MM.1S (cell line): Measurements from ENCODE around the gene ZNF786.

Source experiments
- DNase-seq: peaks from one replicate; pipeline ENCODE4 v3.0.0-alpha.2; 2015
- H2AFZ ChIP-seq: fragments of 300-600 bp; sonication (generic); 2 replicates; pipeline ENCODE4 v1.6.0; 2016; ENCODE audit warnings: antibody characterized with exemption, low read length
- H3F3A ChIP-seq: fragments of 300-600 bp; sonication (generic); 2 replicates; pipeline ENCODE4 v1.6.1; 2016; ENCODE audit warnings: mild to moderate bottlenecking, antibody characterized with exemption, low read length, moderate library complexity, mixed read lengths; ENCODE audit not compliant: insufficient read depth
- H3K27ac ChIP-seq: fragments of 300-600 bp; sonication (generic); 2 replicates; pipeline ENCODE4 v1.5.1; 2016; ENCODE audit warnings: mild to moderate bottlenecking, low read length
- H3K27me3 ChIP-seq: fragments of 300-600 bp; sonication (generic); replicated peaks from 2 replicates; pipeline ENCODE4 v1.6.0; 2016; ENCODE audit warnings: low read length; ENCODE audit not compliant: insufficient read depth
- H3K36me3 ChIP-seq: fragments of 300-600 bp; sonication (generic); replicated peaks from 2 replicates; pipeline ENCODE4 v1.6.1; 2016; ENCODE audit warnings: mild to moderate bottlenecking, low read length, mixed read lengths; ENCODE audit not compliant: insufficient read depth
- H3K4me1 ChIP-seq: fragments of 300-600 bp; sonication (generic); 2 replicates; pipeline ENCODE4 v1.6.1; 2016; ENCODE audit warnings: low read length, mixed read lengths
- H3K4me2 ChIP-seq: fragments of 300-600 bp; sonication (generic); 2 replicates; pipeline ENCODE4 v1.6.0; 2016; ENCODE audit warnings: low read depth, low read length
- H3K4me3 ChIP-seq: fragments of 300-600 bp; sonication (generic); 2 replicates; pipeline ENCODE4 v1.5.1; 2016; ENCODE audit warnings: low read length, mixed read lengths
- H3K79me2 ChIP-seq: fragments of 300-600 bp; sonication (generic); 2 replicates; pipeline ENCODE4 v1.6.1; 2016; ENCODE audit warnings: mixed run types, low read length, mixed read lengths
- H3K9ac ChIP-seq: fragments of 300-600 bp; sonication (generic); 2 replicates; pipeline ENCODE4 v1.6.1; 2016; ENCODE audit warnings: low read length, mixed read lengths
- H3K9me2 ChIP-seq: fragments of 300-600 bp; sonication (generic); replicated peaks from 2 replicates; pipeline ENCODE4 v1.6.1; 2016; ENCODE audit warnings: mild to moderate bottlenecking, low read length, mixed read lengths; ENCODE audit not compliant: insufficient read depth
- H3K9me3 ChIP-seq: fragments of 300-600 bp; sonication (generic); replicated peaks from 2 replicates; pipeline ENCODE4 v1.6.1; 2016; ENCODE audit warnings: mild to moderate bottlenecking, low read length, mixed read lengths; ENCODE audit not compliant: insufficient read depth
- H4K20me1 ChIP-seq: fragments of 300-600 bp; sonication (generic); 2 replicates; pipeline ENCODE4 v1.6.1; 2016; ENCODE audit warnings: mild to moderate bottlenecking, low read length, moderate library complexity, mixed read lengths; ENCODE audit not compliant: insufficient read depth
- CTCF ChIP-seq: fragments of 300-600 bp; sonication (generic); IDR thresholded peaks from 2 replicates; pipeline ENCODE4 v1.5.1; 2016; ENCODE audit warnings: antibody characterized with exemption, low read length, mixed read lengths
- EZH2 ChIP-seq: fragments of 300-600 bp; sonication (generic); optimal IDR thresholded peaks from 2 replicates; pipeline ENCODE3; 2017; ENCODE audit warnings: low read depth, mild to moderate bottlenecking, antibody characterized with exemption, low read length, mixed read lengths
- EZH2phosphoT487 ChIP-seq: fragments of 300-600 bp; sonication (generic); IDR thresholded peaks from 2 replicates; pipeline ENCODE4 v1.6.1; 2018; ENCODE audit warnings: antibody characterized with exemption, low read length

The ZNF786 gene

GRCh38 chr7:149130572-149131198, 40.2 kb upstream of the ZNF786 start:
- Histone ChIP-seq H3K79me2 (peaks cover 21% of the 10 kb centered on the region), H2AFZ (no peak overlapping the region), H3F3A (peaks cover 21% of the 10 kb centered on the region), H3K9ac (no peak overlapping the region), H3K9me2 (no peaks in the 10 kb centered on the region), H3K4me1 (peaks cover 7% of the 10 kb centered on the region), H3K4me3 (no peak overlapping the region), H3K4me2 (no peak overlapping the region), H3K9me3 (no peaks in the 10 kb centered on the region), H3K27me3 (no peaks in the 10 kb centered on the region), H3K36me3 (peaks cover 16% of the 10 kb centered on the region), H3K27ac (no peak overlapping the region), H4K20me1 (no peaks in the 10 kb centered on the region)
- DNase-seq: no peak
- TF ChIP-seq EZH2phosphoT487 (no peak), CTCF (no peak), EZH2 (no peak)

GRCh38 chr7:149126662-149127266, 36.2 kb upstream of the ZNF786 start:
- H3K4me3 ChIP-seq: peak overlapping the region; percentile 99
- peaks cover 32% of the 10 kb centered on the region for H3K79me2 ChIP-seq
- peak overlapping the region; percentile 82 for H3K27ac ChIP-seq

GRCh38 chr7:149125863-149126661, 35.5 kb upstream of the ZNF786 start, which contains the start of gene ZNF425:
ZNF425 (minus strand) TSS chr7:149126324; CDS start chr7:149126213, 111 bp downstream.
- peaks cover 12% of the 10 kb centered on the region for H3K36me3 ChIP-seq
- peak; percentile 98 for DNase-seq
- peaks cover 32% of the 10 kb centered on the region for H3K79me2 ChIP-seq
- H3K27ac ChIP-seq: peak within 1 kb of the TSS; percentile 82
- H3K9ac ChIP-seq: peak within 1 kb of the TSS; percentile 98
- no peaks in the 10 kb centered on the region for H3K9me3 ChIP-seq
- no peaks in the 10 kb centered on the region for H3K9me2 ChIP-seq
- peaks cover 11% of the 10 kb centered on the region for H3K4me1 ChIP-seq
- peak within 1 kb of the TSS; percentile 95 for H3K4me2 ChIP-seq
- peaks cover 21% of the 10 kb centered on the region for H3F3A ChIP-seq
- peak within 1 kb of the TSS; percentile 99 for H2AFZ ChIP-seq
- no peaks in the 10 kb centered on the region for H4K20me1 ChIP-seq
- TF ChIP-seq EZH2phosphoT487 (no peak), CTCF (peak; percentile 98), EZH2 (no peak)
- H3K27me3 ChIP-seq: no peaks in the 10 kb centered on the region
- peak within 1 kb of the TSS; percentile 99 for H3K4me3 ChIP-seq

More at GRCh38 chr7:149126662-149127266, 36.2 kb upstream of the ZNF786 start:
- Histone ChIP-seq H3K9me2 (no peaks in the 10 kb centered on the region), H3K36me3 (peaks cover 16% of the 10 kb centered on the region), H3K4me1 (peaks cover 11% of the 10 kb centered on the region), H3F3A (peaks cover 21% of the 10 kb centered on the region), H3K4me2 (peak overlapping the region; percentile 95), H3K9me3 (no peaks in the 10 kb centered on the region), H2AFZ (peak overlapping the region; percentile 99), H3K9ac (peak overlapping the region; percentile 98), H4K20me1 (no peaks in the 10 kb centered on the region), H3K27me3 (no peaks in the 10 kb centered on the region)
- peak; percentile 72 for DNase-seq
- TF ChIP-seq CTCF (no peak), EZH2phosphoT487 (no peak), EZH2 (no peak)
